Lung (tissue), 12 donors: ENCODE data around the gene CCDC146. TPM values are rescaled to one million over a fixed set of nuclear protein-coding genes. Genes with fewer than 3 reads are reported as not detected.

Experiments used
- ATAC-seq: fragments of 200-7000 bp; cut with Tn5 transposase; one replicate; pipeline ENCODE4 v1.9.1; 2020; ENCODE audit warnings: moderate number of reproducible peaks; ENCODE audit not compliant: insufficient read depth, low FRiP score
- DNase-seq, 3 donors: peaks; one replicate each; pipeline ENCODE4 v3.0.0-alpha.2; 2013 to 2017
- H3K27ac ChIP-seq, 2 donors: one replicate each; pipeline ENCODE4 v1.5.1; 2013; ENCODE audit warnings: mild to moderate bottlenecking in 2 of 2, moderate library complexity in 2 of 2, control low read depth in 1 of 2, inconsistent platforms in 1 of 2, low read depth in 1 of 2, low read length in 1 of 2
- H3K27me3 ChIP-seq, 3 donors: one replicate each; pipeline ENCODE4 v1.5.1; 2013; ENCODE audit warnings: low read length in 2 of 3; ENCODE audit not compliant: control insufficient read depth in 3 of 3, insufficient read depth in 3 of 3
- H3K36me3 ChIP-seq, 4 donors: one replicate each; pipeline ENCODE4 v1.5.1; 2013; ENCODE audit warnings: low read length in 4 of 4, mild to moderate bottlenecking in 1 of 4, moderate library complexity in 1 of 4; ENCODE audit not compliant: control insufficient read depth in 4 of 4, insufficient read depth in 4 of 4
- H3K4me1 ChIP-seq, 5 donors: one replicate each; pipeline ENCODE4 v1.5.1; 2013; ENCODE audit warnings: low read length in 5 of 5, mild to moderate bottlenecking in 2 of 5, moderate library complexity in 1 of 5; ENCODE audit not compliant: control insufficient read depth in 5 of 5, insufficient read depth in 5 of 5
- H3K4me3 ChIP-seq: one replicate; pipeline ENCODE4 v1.5.1; 2013; ENCODE audit warnings: mild to moderate bottlenecking, control low read depth, moderate library complexity
- H3K9ac ChIP-seq, 2 donors: one replicate each; pipeline ENCODE4 v1.5.1; 2013; ENCODE audit warnings: low read length in 2 of 2, control low read depth in 1 of 2; ENCODE audit not compliant: insufficient read depth in 1 of 2
- H3K9me3 ChIP-seq, 4 donors: one replicate each; pipeline ENCODE4 v1.5.1; 2013; ENCODE audit warnings: low read length in 3 of 4, mild to moderate bottlenecking in 1 of 4, moderate library complexity in 1 of 4; ENCODE audit not compliant: control insufficient read depth in 4 of 4, insufficient read depth in 3 of 4
- WGBS, 2 donors: extraction: QIAGEN DNeasy Blood & Tissue Kit; methylation state at CpG; one replicate each; pipeline ENCODE4 v1.1.7; 2013; 5-methylcytosine and 5-hydroxymethylcytosine counted together
- polyA plus RNA-seq, 2 donors: library from polyadenylated mRNA; stranded (reverse); fragments of 200-250 nt; gene quantifications; one replicate each; pipeline ENCODE4 v1.2.1, GENCODE V29; 2013
- total RNA-seq, 2 donors: library from RNA; depleted of rRNA in 1 of 2; stranded (reverse); fragments of >200 nt in 1 of 2; gene quantifications; one replicate each; pipeline ENCODE4 v1.2.1, GENCODE V29; 2014 to 2021
- TF ChIP-seq, protein P1 (sequence below): IDR thresholded peaks from 2 replicates; pipeline ENCODE4 v1.5.1; 2012; ENCODE audit warnings: mild to moderate bottlenecking; ENCODE audit errors: control extremely low read depth, extremely low read depth
- donor health status: control.
- donor health status: control.
- donor health status: Bipolar disorder and iron deficiency.
- donor health status: healthy.
- donor health status: DM: yes; HTN: yes; CAD: no.

The CCDC146 gene
- total and polyA plus RNA-seq, 4 donors, result 8.4 to 29.6 (median 17.4) TPM

DNA sequence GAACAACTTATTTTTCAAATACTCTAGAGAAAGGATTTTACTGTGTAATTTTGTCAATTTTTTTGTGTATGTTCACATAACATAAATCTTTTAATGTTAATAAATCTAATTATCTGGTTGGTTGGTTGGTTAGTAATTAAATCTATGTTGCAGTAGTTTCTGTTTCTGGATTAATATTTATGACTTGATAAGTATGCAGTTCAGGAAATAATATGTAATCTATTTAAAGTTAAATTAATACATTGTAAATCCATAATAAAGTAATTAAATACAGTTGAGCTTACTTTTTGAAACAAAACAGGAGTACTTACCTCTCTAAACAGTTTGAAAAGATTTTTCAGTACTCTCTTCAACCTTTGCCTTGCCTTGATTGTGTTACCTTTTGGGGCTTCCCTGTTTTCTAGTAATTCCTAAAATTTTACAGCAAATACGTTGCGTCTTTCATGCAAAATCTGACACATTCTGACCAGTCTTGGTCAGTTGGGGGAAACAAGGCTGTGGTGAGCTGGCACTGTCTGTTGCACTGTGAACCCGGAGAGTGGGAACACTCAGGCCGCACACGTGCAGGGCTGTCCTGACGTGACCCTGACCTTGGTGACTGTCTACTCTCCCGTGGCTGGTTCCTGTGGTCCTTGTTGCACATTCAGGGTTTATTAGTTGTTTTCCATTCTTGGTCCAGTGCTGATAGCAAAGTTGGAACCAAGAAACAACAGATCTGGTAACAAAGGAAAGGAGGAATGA, 122.8 kb downstream of the CCDC146 start:
- WGBS, 2 donors, result 56 to 66% methylated on average over 7 of the region's 7 CpGs
- no peak for DNase-seq
- H3K9ac ChIP-seq, result no peak overlapping the region
- no peaks in the 10 kb centered on the region for H3K27me3 ChIP-seq
- peak overlapping the region in 1 of 2 donors; percentile 77 for H3K27ac ChIP-seq
- no peaks in the 10 kb centered on the region for H3K9me3 ChIP-seq
- TF ChIP-seq, protein P1, sequence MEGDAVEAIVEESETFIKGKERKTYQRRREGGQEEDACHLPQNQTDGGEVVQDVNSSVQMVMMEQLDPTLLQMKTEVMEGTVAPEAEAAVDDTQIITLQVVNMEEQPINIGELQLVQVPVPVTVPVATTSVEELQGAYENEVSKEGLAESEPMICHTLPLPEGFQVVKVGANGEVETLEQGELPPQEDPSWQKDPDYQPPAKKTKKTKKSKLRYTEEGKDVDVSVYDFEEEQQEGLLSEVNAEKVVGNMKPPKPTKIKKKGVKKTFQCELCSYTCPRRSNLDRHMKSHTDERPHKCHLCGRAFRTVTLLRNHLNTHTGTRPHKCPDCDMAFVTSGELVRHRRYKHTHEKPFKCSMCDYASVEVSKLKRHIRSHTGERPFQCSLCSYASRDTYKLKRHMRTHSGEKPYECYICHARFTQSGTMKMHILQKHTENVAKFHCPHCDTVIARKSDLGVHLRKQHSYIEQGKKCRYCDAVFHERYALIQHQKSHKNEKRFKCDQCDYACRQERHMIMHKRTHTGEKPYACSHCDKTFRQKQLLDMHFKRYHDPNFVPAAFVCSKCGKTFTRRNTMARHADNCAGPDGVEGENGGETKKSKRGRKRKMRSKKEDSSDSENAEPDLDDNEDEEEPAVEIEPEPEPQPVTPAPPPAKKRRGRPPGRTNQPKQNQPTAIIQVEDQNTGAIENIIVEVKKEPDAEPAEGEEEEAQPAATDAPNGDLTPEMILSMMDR, result no peak
- ATAC-seq, result no peak
- H3K4me3 ChIP-seq, result no peak overlapping the region
- H3K4me1 ChIP-seq, result peaks cover 0 to 5% (median 4%) of the 10 kb centered on the region in 5 donors
- peaks cover 0 to 2% (median 0%) of the 10 kb centered on the region in 4 donors for H3K36me3 ChIP-seq

DNA sequence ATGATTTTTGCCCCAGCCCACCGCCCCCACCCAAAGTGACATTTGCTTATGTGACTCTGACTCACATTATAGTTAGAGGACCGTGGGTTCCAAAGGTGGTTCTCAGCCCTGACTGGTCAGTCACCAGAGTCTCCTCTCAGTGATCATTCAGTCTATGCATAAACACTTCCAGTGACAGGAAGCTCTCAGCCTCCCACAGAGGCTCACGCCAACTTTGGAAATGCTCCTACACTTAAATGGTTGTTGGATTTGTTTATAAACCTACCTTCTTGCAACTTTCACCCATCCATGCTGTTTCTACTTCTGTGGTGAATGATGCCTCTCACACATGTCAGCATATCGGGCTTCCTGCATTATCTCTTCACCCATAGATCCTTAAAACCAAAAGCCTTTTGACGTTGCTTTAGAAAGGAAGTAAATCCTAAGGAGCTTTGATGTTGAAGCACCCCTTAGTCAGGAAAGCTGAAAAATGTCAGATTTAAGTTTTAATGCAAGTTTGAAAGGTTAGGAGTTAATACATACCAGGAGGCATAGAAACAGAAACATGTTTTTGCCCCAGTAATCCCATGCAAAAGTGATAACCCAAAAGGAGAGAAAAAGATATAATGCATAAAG, 123.7 kb downstream of the CCDC146 start:
- H3K36me3 ChIP-seq, result peaks cover 0 to 2% (median 0%) of the 10 kb centered on the region in 4 donors
- DNase-seq (no peak), ATAC-seq (no peak)
- TF ChIP-seq, protein P1, result no peak
- no peaks in the 10 kb centered on the region for H3K27me3 ChIP-seq
- no peak overlapping the region for H3K4me3 ChIP-seq
- no peaks in the 10 kb centered on the region for H3K9me3 ChIP-seq
- H3K27ac ChIP-seq, result peak overlapping the region in 1 of 2 donors; percentile 41
- H3K9ac ChIP-seq, result no peak overlapping the region
- H3K4me1 ChIP-seq, result peaks cover 0 to 5% (median 4%) of the 10 kb centered on the region in 5 donors
- WGBS, 2 donors, result 44 to 65% methylated on average over 5 of the region's 5 CpGs

DNA sequence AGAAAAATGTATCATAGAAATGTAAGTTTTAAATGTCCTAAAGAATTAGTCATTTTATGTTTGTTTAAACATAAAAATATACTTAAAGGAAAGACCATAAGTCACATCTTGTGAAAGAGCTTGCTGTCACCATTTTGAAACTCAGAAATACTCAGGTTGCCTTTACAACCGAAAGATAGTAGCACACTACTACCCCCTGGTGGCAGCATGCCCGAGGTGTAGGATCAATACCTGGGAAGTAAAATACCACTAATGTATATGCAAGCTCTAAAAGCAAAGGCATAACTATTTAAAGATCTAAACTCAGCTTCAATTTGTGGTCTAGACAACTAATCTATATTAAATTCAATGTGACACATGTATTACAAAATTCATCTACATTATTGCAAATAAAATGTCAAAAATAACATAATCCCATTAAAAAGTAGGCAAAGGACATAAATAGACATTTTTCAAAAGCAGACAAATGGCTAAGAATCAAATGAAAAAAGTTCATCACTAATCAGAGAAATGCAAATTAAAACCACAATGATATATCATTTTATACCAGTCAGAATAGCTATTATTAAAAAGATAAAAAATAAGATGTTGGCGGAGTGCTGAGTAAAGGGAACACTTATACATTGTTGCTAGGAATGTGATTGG, 124.9 kb downstream of the CCDC146 start:
- TF ChIP-seq, protein P1, result peak; percentile 73
- ATAC-seq, result peak; percentile 76

More for the DNA sequence above, 124.9 kb downstream of the CCDC146 start:
- H3K4me3 ChIP-seq, result no peak overlapping the region
- peaks cover 0 to 2% (median 0%) of the 10 kb centered on the region in 4 donors for H3K36me3 ChIP-seq
- WGBS, 2 donors, result 34% methylated on average over 3 of the region's 3 CpGs
- H3K4me1 ChIP-seq, result peaks cover 0 to 5% (median 2%) of the 10 kb centered on the region in 5 donors
- no peak overlapping the region for H3K9ac ChIP-seq
- no peak overlapping the region for H3K27ac ChIP-seq
- H3K9me3 ChIP-seq, result no peaks in the 10 kb centered on the region
- H3K27me3 ChIP-seq, result no peaks in the 10 kb centered on the region
- peak; percentile 32 to 57 (median 49) for DNase-seq
